DMS 273 treated with DMSO at 0.1 percent for 48 hours (cell line): ENCODE results near the gene ALDOA.
A peak's percentile ranks its signal among the peaks of the same experiment; 100 is the strongest.
"Not testable (repeated sequence)": the region's sequence is repeated elsewhere in the genome, so short reads cannot be mapped to it uniquely, and the experiment has no call there.

Source experiments
- DNase-seq: peaks from one replicate; lab custom pipeline; 2025; lab: John Stamatoyannopoulos, UW

Gene ALDOA

DNA sequence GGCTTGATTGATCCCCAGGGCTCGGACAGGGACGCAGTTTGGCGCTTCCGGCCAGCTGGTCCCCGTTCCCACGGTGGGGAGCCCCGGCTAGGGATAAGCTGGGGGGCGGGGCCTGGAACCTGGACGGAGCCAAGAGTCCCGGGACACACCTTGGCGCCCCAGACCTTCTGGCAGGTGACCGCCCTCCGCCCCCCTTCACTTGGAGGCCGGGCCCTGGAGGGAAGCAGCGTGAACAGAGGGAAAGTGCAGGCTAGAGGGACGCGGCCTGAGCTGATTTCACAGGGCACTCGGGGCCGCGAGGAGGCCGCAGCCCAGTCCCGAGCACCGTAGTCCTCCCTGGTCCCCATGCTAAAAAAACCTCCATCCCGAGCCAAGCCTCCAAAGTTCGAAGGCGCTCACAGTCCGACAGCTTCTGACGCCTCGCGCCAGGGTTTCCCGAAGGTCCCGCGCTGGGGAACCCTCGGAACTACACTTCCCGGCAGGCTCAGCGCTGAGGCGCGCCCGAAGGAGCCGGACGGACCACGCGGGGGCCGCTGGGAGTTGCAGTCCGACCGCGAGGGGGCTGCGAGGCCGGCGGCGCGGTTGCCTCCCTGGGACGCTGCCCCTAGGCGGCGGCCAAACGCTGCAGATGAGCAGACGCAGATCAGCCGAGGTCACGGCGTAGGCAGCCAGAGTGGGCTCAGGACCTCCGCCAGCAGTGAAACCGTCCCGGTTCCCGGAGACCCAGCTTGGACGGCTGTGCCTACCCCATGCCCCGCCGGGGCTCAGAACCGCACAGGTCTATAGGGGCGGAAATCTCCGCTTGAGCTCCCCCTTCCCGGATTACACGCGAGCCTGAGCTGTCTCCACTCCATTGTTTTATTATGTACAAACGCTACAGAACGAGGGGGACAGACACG is 26.2 kb downstream of the ALDOA start, which contains the start of gene TBX6:
Gene TBX6, minus strand, starts transcription at position 451 of the 899 bp plus-strand sequence. CDS start 731 bp downstream, outside the sequence.
- DNase-seq = peak; percentile 77

DNA sequence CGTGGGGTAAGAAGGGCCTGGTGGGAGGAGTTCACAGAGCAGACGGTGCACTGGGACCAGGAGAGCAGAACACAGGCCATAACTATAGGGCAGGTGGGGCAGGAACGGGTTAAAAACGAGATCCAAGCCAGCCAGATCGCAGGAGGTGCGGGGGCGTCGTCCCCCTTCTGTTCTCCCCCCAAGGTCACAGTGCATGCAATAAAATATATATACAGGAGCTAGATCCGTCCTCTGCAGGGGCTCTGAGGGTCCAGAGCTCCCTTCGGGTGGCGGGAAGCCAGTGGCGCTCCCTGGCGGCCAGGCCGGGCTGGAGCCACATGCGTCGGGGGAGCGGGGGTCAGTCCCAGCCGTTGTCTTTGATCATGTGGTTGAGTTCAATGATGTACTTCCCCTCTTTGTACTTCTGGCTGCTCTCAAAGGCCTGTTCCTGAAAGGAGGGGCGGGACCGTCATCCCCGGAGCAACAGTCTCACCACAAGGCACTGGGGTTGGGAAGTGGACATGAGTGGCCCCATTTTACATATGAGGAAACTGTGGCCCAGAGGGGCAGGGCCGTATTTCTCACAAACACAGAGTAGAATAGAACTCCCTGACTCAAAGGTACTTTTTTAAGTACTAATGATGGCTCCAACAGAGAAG is 26.9 kb downstream of the ALDOA start:
- peak; percentile 42 for DNase-seq

DNA sequence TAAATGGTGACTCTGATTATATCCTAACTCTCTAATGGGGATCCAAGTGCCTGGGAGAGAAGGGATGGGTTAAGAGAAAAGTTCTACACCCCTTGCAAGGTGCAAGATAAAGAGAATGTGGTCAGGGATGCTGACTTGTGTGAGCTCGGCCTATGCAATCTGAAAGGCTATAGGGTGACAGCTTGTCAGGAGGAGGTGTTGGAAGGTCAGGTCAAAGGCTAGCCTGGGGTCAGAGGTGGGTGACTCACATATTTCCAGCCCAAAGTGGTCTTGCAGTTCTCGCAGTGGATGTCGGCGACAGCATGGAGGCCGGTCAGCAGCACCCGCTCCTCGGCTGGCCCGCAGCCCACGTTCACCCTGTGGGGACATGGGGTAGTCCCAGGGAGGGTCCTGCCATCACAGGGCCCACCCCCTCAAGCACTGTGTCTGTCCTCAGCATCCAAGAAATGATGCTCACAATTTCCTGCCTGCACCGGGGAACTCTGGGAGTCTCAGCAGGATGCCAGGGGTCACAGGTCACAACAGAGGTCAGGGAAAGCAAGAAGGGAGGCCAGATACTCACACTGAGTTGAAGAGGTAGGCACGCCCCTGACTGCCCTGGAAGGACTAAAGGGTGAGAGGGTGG is 29.1 kb downstream of the ALDOA start:
- no peak for DNase-seq

DNA sequence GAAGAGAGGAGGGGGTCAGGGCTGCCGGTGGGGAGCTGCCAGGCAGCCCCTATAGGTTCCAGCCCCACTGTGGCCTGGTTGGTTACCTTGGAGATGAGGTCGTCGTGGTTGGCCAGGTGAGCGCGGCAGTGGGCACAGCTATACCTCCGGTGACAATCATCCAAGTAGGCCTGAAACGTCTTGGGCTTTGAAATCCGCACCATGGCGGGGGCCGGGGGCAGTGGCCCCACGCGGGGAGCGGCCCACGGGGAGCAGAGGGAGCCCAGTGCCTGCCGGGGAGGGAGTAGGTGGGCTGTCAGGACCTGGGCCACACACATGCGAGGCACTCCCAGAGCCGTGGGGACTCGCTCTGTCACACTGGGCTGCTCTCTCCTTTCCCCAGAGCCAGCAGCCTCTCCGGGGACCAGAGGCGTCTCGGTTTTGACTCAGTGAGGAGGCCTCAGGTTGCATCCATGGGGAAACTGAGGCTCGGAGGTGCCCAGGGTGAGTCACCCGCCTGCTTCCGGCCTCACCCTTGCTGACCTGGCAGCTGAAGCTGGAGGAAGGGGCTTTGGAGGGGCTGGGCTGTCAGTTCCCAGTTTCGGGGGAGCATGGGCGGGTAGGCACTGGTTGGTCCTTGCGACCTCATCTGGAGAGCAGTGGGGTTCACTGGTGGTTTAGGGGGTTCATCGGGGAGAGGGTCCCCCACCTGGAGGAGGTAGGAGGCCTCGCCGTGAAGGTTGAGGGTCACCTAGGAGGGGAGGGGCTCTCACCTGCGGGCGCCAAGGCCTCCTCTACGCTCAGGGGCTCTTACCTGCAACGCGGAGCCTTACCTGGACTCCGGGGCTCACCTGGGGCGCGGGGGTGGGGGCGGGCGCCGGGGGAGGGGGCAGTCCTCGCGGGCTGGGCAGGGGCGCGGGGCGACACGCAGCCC is 29.9 kb downstream of the ALDOA start:
- DNase-seq = no peak

DNA sequence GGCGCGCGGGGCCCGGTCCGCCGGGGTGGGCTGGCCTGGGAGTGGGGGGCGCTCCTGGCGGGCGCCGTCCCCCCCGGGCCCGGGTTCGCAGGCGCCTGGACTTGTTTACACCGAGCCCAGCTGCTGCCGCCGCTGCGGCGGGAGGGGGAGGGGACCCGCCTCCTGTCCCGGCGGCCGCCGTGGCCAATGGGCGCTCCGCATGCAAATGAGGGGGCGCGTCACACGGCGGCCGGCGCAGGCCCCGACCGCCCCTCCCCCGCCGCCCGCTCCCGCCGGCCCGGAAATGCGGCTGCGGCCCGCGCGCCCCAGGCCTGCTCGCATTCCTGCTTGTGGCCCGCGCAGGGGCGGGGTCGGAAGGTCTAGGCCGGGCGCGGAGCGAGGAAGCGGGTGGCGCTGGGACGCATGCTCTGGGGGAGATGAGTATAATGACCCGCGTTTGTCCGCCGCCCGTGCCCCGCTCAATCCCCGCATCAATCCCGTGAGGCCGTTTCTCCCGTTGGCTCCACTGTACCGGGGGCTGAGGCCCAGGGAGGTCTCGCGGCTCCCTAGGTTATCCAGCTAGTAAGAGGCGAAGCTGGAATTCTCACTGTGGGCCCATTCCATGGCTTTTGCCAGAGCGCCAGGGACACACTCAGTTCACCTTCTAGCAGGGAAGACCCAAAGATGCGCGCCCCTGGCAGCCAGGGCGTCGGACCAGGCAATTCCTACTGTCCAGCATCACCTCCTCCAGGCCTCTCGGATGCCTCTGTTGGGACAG is 30.7 kb downstream of the ALDOA start, which contains the start of gene YPEL3:
Gene YPEL3, minus strand, starts transcription at position 109 of the 757 bp plus-strand sequence. CDS start 731 bp downstream, outside the sequence.
- peak; percentile 67 for DNase-seq

DNA sequence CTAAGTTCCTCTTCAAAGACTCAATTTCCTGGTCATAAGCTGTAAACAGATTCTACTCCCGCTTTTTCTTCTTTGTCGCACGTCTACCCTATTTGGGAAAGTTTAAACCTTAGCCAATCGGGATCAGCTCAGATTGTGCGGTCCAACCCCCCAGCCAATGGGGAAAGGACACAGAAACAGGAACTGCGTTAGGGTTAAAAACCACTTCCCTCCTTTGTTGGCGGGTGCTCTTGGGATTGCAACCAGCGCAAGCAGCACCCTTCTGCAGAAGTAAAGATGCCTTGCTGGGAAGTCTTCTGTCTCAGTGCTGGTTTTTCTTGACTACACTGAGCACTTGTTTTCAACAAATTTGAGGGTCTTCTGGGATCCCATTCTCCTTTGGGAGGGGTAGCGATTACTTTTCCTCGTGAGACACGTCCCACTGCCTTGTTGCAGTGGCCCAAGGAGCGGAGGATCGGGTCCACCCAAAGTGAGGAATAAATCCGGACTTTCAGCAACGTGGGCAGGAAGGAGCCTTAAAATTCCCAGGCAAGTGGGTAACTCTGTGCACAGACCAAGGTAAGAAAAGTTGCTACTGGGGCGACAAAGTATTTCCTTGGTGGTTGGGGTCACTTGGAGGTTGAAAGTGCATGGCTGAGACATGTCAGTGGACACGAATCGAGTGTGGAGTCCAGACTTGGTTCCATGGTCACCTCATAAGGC is 31.5 kb downstream of the ALDOA start:
- no peak for DNase-seq

DNA sequence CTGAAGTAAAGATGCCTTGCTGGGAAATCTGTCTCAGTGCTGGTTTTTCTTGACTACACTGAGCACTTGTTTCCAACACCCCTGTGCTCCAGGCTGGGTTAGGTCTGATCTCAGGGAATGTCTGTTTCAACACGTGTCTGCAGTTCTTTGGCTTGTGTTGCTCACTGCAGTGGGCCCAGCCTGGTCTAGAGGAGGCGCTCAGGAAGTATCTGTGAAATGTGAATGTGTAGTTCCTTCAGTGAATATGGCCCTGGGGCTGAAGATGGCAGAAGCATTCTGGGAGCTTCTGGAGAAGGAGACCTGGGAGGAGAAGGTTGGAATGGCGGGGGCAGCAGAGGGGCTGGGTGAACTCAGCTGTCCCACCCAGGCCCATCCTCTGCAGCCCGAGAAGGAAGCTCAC is 38.5 kb downstream of the ALDOA start:
- no peak for DNase-seq

DNA sequence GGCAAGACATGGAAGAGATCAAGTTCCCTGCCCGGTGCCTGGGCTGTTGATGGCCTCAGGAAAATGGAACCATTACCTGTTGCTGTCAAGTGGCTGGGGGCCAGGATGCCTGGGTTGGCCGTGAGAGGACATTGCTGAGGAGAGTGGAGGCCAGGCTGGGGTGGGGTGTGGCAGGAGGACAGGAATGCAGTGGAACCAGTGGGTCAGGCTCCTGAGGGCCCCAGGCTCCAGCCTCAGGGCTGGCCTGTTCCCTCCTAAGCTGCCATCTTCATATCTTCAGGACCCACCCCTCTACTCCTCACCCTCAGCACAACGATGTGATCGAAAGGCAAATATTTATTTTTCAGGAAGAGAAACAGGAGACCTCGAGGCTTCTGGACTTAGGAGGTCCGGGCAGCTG is 38.9 kb downstream of the ALDOA start:
- no peak for DNase-seq

DNA sequence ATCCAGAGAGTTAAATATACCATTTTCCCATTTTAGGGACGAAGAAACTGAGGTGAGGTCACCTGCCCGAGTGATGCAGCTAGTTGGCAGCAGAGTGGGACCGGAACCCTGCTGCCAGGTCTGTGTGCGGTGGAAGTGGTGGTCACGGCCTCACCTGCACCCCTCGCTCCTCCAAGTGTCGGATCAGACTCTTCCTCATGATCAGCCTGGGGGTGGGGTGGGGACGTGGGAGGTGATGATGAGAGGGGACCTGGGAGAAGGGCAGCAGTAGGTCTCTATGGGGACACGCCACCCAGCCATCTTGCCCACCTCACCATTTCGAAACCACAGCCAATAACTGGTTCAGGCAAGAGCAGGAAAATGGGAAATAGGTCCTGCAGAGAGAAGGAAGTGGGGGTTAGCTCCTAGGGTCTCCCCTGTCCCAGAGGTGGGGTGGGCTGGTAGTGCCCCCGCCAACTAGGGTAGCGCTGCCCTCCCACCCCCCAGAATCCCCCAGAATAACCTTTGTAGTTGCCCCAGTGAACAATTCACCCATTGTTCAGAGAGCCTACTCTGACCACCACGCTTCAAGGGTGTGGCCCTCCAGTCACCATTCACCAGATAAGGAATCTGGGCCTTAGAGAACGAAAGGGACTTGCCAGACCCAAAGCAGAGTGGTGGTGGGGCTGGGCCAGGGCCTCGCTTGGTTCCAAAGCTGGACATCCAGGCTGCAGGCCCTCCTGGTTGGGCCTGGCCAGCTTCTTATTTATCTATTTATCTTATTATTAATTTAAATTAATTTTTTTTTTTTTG is 42.7 kb downstream of the ALDOA start:
- DNase-seq = no peak

DNA sequence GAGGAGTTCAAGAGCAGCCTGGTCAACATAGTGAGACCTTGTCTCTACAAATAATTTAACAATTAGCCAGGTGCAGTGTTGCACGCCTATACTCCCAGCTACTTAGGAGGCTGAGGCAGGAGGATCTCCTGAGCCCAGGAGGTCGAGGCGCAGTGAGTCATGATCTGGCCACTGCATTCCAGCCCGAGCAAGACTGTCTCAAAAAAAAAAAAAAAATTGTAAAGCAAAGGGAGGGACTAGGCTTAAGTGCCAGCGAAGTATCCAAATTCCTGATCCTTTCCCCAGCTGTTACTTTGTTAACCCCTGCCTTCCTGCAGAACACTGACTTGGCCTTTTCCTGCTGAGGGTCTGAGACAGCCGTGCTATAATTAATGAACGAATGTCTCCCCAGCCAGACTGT is 45.1 kb downstream of the ALDOA start:
- DNase-seq = no peak

DNA sequence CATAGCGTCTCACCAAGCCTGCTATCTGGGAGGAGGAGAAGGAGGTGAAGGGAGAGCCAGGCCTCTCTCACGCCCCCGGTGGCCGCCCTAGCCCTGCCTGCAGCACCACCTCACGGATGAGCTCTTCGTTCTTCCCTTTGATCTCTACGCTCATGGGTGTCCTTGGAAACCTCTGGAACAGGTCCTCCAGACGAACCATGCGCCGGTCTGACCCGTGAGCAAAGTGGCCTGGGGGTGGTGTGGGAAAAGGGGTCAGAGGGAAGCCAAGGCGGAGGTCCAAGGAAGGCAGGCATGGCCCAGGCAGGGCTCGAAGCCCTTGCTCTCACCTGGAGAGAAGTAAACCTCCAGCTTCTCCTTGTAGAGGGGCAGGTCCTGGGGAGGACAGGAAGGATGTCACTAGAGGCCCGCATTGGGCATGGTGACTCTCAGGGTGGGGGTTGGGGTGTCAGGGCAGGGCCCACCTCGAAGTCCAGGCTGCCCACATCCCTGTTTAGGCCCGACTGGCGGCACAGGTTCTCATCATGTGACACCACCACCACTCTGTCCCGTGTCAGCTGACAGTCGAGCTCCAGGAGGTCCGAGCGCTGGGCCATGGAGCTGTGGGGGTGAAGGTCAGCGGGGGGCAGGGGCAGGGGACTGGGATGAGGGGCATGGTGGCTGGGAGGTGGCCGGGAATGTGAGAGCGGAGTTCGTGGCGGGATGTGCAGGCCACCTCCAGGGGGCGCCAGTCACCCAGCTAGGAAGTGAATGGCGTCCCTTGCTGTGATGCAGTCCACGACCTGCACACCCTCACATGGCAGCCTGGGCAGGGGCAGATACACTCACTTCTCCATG is 46.9 kb downstream of the ALDOA start:
- no peak for DNase-seq

DNA sequence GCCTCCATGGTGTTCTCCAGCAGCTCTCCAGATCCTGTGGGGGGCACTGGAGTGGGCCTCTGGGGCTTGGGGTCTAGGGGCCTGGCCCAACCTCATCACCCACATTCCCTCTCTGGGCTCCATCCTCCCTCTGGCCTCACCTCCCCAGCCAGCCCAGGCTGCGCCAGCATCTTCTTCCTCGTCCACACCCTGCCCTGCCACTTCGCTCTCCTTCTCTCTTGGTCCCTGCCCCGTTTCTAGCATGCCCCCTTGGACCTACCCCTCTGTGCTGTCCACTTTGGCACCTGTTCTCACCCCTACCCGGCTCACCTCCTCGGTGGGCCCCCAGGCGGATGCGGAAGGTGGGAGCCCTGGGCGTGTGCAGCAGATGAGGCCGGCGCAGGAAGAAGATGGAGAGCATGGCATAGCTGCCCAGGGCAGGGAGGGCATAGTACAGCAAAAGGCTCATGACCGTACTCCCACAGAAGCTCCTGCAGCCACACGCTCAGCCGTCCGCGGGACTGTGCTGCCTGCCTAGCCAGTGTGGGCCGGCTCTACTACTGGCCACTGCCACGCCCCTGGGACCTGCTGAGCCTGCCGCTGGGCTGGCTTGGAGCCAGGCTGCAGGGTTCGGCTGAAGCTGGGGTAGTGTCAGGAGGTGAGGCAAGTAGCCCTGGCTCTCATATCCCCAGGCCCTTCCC is 47.6 kb downstream of the ALDOA start, which contains the start of gene GDPD3:
Gene GDPD3, minus strand, starts transcription at position 507 of the 680 bp plus-strand sequence. Its CDS starts 59 bp downstream, at position 448.
- DNase-seq = no peak

DNA sequence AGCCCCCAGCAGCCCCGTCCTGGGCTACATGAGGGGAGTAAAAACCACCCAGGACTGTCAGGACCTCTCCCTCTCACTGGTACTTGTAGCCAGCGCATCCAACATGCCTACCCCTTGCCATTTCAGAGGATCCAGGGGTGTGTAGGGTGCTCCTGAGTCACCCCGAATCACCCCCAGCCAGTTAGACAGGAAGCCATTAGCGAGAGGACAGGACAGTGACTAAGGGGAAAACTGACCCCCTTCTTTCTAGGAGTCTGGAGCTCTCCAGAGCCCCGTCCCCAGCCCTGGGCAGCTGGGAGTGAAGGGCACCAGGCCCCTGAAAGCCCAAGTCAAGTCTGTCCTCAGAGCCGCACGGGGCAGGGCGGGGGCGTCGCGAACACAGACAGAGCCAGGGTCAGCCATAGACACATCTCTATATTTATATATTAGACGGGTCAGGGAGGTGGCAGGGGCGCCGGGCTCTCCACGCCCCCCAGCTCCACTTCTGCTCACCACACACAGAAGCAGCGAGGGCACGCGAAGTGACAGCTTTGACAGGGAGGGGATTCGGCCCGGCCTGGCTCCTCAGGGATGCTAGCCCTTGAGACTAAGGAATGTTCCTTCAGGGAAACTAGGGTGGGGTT is 48.3 kb downstream of the ALDOA start:
- DNase-seq = no peak

DNA sequence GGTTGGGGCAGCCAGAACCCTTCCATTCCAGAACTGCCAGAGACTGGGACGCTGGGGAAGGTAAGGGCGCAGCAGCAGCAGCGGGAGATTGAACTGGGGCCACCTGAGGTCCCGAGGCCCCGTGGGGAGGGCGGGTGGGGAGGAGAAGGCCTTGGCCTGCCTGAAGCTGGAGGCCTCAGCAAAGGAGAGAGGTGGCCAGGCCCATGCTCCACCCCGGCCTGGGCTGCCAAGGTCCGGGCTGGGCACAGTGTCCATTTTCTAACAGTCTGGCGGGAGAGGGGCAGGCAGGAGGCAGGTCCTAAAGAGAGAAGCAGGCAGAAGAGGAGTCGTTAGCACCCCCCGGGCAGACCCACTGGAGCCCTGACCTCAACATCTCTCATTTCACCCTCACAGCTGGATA is 48.9 kb downstream of the ALDOA start:
- no peak for DNase-seq

DNA sequence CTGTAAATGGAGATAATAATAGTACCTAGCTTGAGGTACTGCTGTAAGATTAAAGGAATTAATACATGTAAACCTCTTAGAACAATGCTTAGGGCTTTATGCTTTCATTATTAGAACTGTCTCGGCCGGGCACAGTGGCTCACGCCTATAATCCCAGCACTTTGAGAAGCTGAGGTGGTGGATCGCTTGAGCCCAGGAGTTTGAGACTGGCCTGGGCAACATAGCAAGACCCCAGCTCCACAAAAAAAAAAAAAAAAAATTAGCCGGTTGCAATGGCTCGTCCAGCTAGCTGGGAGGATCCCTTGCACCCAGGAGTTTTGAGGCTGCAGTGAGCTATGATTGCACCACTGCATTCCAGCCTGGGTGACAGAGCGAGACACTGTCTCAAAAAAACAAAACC is 49.3 kb downstream of the ALDOA start:
- DNase-seq = not testable (repeated sequence)

DNA sequence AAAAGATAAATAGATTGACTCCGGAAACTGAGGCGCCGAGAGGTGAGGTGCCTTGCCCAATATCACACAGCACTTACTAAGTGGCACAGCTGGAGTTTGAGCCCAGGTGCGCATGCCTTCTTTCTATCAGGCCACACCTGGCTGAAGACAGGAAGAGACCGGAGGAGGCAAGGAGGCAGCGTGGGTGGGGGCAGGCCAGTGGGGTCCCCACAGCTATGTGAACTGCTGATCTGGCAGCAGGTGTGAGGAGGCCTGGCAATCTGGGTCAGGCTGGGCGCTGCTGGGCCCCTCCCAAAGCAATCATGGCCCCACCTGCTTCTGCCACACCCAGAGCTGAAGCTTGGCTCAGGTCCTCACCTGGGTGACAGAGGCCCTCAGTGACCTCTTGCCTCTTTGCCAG is 49.7 kb downstream of the ALDOA start:
- no peak for DNase-seq
